KMS-11 (cell line): ENCODE measurements around the gene DCLK3.

ENCODE experiments used
- H2AFZ ChIP-seq: fragments of 200-600 bp; sonication (generic); 2 replicates; pipeline ENCODE4 v1.6.1; 2016; ENCODE audit warnings: antibody characterized with exemption, mixed run types, low read depth
- H3K27ac ChIP-seq: fragments of 200-600 bp; sonication (generic); 2 replicates; pipeline ENCODE4 v1.6.1; 2016; ENCODE audit warnings: mild to moderate bottlenecking, mixed run types
- H3K27me3 ChIP-seq: fragments of 200-600 bp; sonication (generic); 2 replicates; pipeline ENCODE4 v1.6.1; 2017; ENCODE audit warnings: mild to moderate bottlenecking, low read depth, mixed run types, moderate library complexity; ENCODE audit not compliant: insufficient read depth
- H3K36me3 ChIP-seq: fragments of 200-600 bp; sonication (generic); 2 replicates; pipeline ENCODE4 v1.6.1; 2017; ENCODE audit warnings: mild to moderate bottlenecking, mixed run types; ENCODE audit not compliant: insufficient read depth
- H3K4me1 ChIP-seq: fragments of 200-600 bp; sonication (generic); 2 replicates; pipeline ENCODE4 v1.6.1; 2016; ENCODE audit warnings: mild to moderate bottlenecking, low read depth, mixed run types; ENCODE audit not compliant: poor library complexity, severe bottlenecking
- H3K4me2 ChIP-seq: fragments of 200-600 bp; sonication (generic); 2 replicates; pipeline ENCODE4 v1.7.0; 2016; ENCODE audit warnings: mild to moderate bottlenecking, mixed run types
- H3K4me3 ChIP-seq: fragments of 200-600 bp; sonication (generic); IDR thresholded peaks from 2 replicates; pipeline ENCODE4 v1.6.1; 2017; ENCODE audit warnings: low read depth, low read length, mixed read lengths; ENCODE audit not compliant: insufficient read depth
- H3K79me2 ChIP-seq: fragments of 200-600 bp; sonication (generic); 2 replicates; pipeline ENCODE4 v1.6.1; 2016; ENCODE audit warnings: low read depth, mixed run types; ENCODE audit not compliant: insufficient read depth
- H3K9ac ChIP-seq: fragments of 200-600 bp; sonication (generic); 2 replicates; pipeline ENCODE4 v1.6.1; 2016; ENCODE audit warnings: mild to moderate bottlenecking, mixed run types
- H4K20me1 ChIP-seq: fragments of 200-600 bp; sonication (generic); 2 replicates; pipeline ENCODE4 v1.6.1; 2016; ENCODE audit warnings: mild to moderate bottlenecking, mixed run types; ENCODE audit not compliant: insufficient read depth
- TF ChIP-seq, protein P1 (sequence below): fragments of 200-600 bp; sonication (generic); conservative IDR thresholded peaks from 2 replicates; pipeline ENCODE4 v1.6.1; 2017; ENCODE audit warnings: low read depth, mild to moderate bottlenecking, antibody characterized with exemption, low read length, moderate library complexity, mixed read lengths

Gene DCLK3

DNA sequence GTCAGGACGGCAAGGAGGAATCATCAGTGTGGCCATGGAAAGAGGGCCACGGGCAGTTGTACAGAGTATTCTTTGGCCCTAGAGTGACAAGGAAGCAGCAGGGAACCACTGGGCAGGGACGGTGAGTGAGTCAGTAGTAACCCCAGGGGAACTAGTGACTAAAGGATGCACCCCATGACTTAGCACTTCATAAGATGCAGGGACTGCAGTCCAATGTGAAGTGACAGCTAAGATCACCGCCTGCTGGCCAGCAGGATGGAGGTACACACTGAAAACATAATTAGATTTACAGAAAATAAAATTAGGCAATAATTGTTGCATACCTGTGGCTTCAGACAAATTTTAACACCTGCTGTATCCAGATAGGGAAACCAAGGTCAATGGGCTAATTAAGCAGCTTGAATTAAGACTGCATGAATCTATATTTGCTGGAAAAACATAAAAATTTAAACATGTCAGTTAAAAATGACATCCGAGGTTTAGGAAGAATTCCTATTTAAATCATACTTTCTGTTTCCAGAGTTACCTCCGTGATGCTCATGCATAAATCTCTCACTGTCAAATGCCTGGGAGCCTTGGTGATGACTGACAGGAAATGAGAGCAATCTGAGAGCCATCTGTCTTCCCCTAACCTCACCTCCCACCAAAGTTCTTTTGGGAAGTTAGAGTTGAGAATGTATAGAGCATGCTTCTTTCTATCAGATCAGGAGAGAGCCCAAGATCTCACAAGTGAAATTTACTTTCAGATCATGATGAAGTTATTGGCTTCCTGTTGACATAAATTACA lies 56.5 kb downstream of the DCLK3 start:
- no peaks in the 10 kb centered on the region for H3K36me3 ChIP-seq
- H3K27ac ChIP-seq: no peak overlapping the region
- H4K20me1 ChIP-seq: no peaks in the 10 kb centered on the region
- no peaks in the 10 kb centered on the region for H3K4me1 ChIP-seq
- H3K4me2 ChIP-seq: no peak overlapping the region
- no peaks in the 10 kb centered on the region for H3K27me3 ChIP-seq
- H2AFZ ChIP-seq: no peak overlapping the region
- TF ChIP-seq, protein P1, sequence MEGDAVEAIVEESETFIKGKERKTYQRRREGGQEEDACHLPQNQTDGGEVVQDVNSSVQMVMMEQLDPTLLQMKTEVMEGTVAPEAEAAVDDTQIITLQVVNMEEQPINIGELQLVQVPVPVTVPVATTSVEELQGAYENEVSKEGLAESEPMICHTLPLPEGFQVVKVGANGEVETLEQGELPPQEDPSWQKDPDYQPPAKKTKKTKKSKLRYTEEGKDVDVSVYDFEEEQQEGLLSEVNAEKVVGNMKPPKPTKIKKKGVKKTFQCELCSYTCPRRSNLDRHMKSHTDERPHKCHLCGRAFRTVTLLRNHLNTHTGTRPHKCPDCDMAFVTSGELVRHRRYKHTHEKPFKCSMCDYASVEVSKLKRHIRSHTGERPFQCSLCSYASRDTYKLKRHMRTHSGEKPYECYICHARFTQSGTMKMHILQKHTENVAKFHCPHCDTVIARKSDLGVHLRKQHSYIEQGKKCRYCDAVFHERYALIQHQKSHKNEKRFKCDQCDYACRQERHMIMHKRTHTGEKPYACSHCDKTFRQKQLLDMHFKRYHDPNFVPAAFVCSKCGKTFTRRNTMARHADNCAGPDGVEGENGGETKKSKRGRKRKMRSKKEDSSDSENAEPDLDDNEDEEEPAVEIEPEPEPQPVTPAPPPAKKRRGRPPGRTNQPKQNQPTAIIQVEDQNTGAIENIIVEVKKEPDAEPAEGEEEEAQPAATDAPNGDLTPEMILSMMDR: peak; percentile 26; the same call in 1 of the 2 replicates
- no peaks in the 10 kb centered on the region for H3K79me2 ChIP-seq
- no peak overlapping the region for H3K9ac ChIP-seq
- H3K4me3 ChIP-seq: no peak overlapping the region

DNA sequence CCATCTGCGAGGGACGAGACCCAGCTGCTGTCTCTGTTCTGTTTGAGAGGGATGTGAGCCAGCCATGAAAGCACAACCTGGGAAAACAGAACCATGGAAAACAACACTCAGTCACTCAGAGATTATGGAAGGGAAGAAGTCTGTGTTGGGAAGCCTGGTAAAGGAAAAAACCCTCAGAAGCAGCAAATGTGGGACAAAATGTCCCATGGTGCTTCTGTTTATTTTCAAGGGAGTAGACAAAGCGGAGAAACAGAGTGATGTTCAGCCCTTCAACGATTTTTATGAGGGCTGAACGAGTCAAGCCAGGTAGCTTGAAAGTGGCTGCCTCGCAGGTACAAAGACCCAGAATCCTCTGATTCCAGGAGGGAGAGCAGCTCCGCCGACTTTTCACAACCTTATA lies 59.3 kb downstream of the DCLK3 start:
- TF ChIP-seq, protein P1: no peak
- Histone ChIP-seq H3K9ac (no peak overlapping the region), H2AFZ (no peak overlapping the region)

DNA sequence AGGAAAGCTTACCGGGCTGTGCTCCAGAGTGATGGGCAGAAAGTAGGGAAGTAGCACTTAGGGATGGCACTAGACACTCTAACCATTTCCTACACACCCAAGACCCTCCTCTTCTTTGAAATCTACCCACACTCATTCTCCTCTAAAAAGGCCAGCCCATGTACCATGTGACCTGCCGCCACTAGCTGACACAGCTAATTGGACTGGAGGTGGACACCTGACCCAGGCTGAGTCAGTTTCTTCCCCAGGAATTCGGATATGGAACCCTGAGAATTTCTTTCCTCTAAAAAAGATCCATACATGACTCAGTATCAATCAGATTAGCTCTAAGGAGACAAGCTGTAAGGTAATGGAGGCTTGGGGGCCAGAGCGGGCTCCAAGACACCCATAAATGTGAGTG lies 60.1 kb downstream of the DCLK3 start:
- H3K36me3 ChIP-seq: no peaks in the 10 kb centered on the region
- no peak overlapping the region for H3K4me3 ChIP-seq
- H3K27ac ChIP-seq: no peak overlapping the region
- H4K20me1 ChIP-seq: no peaks in the 10 kb centered on the region
- H3K4me1 ChIP-seq: no peaks in the 10 kb centered on the region
- H3K4me2 ChIP-seq: no peak overlapping the region
- TF ChIP-seq, protein P1: no peak
- H3K9ac ChIP-seq: no peak overlapping the region
- H3K27me3 ChIP-seq: no peaks in the 10 kb centered on the region
- no peak overlapping the region for H2AFZ ChIP-seq
- no peaks in the 10 kb centered on the region for H3K79me2 ChIP-seq

More for the DNA sequence above, 59.3 kb downstream of the DCLK3 start:
- no peaks in the 10 kb centered on the region for H3K4me1 ChIP-seq
- H3K79me2 ChIP-seq: no peaks in the 10 kb centered on the region
- no peaks in the 10 kb centered on the region for H3K36me3 ChIP-seq
- H3K4me2 ChIP-seq: no peak overlapping the region
- H3K27ac ChIP-seq: no peak overlapping the region
- H3K27me3 ChIP-seq: no peaks in the 10 kb centered on the region
- H3K4me3 ChIP-seq: no peak overlapping the region
- H4K20me1 ChIP-seq: no peaks in the 10 kb centered on the region

DNA sequence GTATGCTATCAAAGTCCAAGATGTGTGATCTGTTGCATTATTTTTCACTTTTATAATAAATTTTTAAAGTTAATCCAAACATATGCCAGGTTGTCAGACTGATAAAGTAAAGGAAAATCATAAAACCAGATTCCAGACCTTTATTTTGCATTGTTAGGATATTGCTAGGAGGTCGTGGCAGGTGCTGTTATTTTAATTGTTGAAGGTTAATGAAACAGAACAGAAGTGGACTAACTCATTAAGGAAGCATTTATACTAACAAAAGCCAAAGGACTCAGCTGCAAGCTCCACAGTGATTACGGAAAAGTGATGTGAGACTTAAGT lies 63.1 kb downstream of the DCLK3 start:
- Histone ChIP-seq H3K9ac (no peak overlapping the region), H3K36me3 (no peaks in the 10 kb centered on the region), H3K27ac (no peak overlapping the region), H3K4me1 (no peaks in the 10 kb centered on the region), H3K27me3 (no peaks in the 10 kb centered on the region), H3K4me2 (no peak overlapping the region), H3K4me3 (no peak overlapping the region), H4K20me1 (no peaks in the 10 kb centered on the region), H3K79me2 (no peaks in the 10 kb centered on the region), H2AFZ (no peak overlapping the region)
- TF ChIP-seq, protein P1: no peak; the same call in 1 of the 2 replicates
